ENCODE measurements around the gene AKT1S1.
"Not testable (repeated sequence)": the region's sequence is repeated elsewhere in the genome, so short reads cannot be mapped to it uniquely, and the experiment has no call there.

The AKT1S1 gene

DNA sequence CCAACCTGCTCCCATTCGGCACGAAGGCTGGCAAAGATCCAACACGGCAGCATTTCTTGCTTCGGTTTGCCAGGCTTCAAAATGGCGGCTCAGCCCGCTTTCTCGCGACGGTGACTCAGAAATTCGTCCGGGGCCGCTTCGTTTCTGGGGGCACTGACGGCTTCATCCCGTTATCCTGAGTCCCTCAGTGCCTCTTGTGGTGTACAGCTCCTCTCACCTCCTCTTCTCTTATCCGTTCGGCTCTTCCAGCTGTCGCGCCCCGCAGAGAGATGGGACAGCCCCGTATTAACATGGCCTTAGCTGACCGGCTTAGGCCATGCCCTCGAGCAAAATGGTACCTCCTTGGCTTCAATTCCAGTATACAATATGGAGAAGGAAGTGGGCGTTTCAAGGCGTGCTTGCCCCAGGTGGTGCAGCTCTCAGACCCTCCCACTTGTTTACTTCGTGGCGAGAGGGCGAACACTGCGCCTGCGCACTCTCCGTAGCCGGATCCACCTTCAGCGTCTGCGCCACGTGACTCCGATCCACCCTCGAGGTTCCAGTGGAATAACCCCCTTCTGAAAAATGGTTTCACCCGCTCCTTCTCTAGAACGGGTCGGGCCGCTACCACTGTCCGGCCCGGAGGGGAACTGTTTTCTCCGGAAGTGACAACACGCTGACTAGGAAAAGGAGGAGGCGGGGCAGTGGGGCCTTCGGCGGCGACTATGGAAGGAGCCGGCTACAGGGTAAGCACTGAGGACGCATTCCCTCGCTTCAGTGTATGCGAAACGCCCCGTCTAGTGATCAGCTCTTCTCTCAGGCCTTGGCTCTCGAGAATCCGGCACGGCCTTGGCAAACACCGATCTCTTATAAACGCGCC lies at the start of gene AKT1S1, which contains the start of gene TBC1D17:
AKT1S1 (minus strand) TSS at position 336 of the 859 bp plus-strand sequence. CDS start 4,060 bp downstream, outside the sequence.
TBC1D17 (plus strand) TSS at position 683 of the 859 bp plus-strand sequence; CDS start at position 705, 22 bp downstream.
- peak; percentile 100 for DNase-seq (ENCODE audit: low read depth)

DNA sequence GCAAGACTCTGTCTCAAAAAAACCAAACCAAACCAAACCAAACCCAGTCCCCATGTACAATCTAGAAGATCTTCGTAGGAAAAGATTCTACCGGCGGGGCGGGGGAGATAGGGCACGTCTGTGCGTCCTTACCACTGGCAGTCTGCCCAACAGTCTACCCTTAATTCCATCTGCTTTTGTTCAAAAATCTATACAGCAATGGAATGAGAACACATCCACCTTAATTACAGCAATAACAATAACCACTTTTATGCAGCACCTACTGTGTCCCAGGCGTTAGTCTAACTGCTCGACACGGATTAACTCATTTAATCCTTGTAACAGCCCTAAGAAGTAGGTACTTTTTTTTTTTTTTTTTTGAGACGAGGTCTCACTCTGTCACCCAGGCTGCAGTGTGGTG lies 49.4 kb upstream of the AKT1S1 start:
- DNase-seq (ENCODE audit: low read depth), result no peak

- no peak for DNase-seq (ENCODE audit: low read depth)
Observed at GRCh38 chr19:49925486-49925885, 48.3 kb upstream of the AKT1S1 start.

DNA sequence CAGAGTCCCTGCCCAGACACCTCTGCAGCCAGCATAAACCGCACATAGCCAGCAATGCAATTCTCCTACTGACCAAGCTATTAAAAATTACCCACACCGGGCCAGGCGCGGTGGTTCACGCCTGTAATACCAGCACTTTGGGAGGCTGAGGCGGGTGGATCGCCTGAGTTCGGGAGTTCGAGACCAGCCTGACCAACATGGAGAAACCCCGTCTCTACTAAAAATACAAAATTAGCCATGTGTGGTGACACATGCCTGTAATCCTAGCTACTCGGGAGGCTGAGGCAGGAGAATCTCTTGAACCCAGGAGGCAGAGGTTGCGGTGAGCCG lies 47.7 kb upstream of the AKT1S1 start:
- DNase-seq (ENCODE audit: low read depth), result not testable (repeated sequence)

GRCh38 chr19:49924004-49924880 lies 47.1 kb upstream of the AKT1S1 start:
- DNase-seq (ENCODE audit: low read depth), result no peak

- no peak for DNase-seq (ENCODE audit: low read depth)
Observed at GRCh38 chr19:49923055-49924003, 46.2 kb upstream of the AKT1S1 start.

DNA sequence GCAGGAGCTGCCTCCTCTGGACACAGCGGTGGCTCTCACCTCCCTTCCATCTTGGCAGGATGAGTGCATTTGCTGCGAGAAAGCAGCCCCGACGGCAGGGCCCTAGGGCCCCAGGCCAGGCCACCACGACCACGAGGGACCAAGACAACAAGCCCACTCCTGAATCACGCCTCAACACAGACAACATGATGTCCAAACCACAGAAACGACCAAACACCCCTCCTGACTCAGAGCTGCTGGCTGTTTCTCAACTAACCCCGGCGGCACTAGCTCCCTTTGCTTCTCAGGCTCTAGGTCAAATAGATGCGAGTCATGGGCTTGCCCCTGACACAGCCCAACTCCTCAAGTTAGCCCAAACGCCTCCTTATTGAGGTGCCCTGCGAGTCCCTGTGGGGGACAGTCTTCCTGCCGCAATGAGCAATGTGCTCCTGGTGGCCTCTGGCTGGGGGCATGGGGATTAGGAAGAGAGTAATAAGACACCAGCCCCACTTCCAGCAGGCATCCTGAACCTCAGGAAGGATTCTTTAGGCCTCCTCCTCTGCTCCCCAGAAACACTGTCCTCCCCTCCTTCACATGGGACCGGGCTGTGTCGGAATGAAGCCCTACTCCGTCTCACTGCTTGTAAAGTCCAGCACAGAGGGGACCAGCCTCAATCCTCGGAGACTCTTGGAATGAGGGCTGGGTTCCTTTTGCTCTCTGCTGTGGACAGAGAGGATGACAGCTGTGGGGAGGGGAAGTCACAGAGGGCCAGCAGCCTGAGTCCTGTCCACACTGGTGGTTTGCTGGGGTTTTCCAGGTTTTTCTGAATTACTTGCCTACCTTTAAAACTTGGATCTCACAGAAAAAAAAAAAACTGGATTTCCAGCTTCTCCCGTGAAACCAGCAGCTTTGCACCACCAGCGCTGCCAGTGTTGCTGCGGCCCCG lies 45.0 kb upstream of the AKT1S1 start:
- peak; percentile 54 for DNase-seq (ENCODE audit: low read depth)

- DNase-seq (ENCODE audit: low read depth), result no peak
Observed at GRCh38 chr19:49920624-49921363, 43.6 kb upstream of the AKT1S1 start.

GRCh38 chr19:49918089-49918488 lies 40.9 kb upstream of the AKT1S1 start:
- DNase-seq (ENCODE audit: low read depth), result no peak

DNA sequence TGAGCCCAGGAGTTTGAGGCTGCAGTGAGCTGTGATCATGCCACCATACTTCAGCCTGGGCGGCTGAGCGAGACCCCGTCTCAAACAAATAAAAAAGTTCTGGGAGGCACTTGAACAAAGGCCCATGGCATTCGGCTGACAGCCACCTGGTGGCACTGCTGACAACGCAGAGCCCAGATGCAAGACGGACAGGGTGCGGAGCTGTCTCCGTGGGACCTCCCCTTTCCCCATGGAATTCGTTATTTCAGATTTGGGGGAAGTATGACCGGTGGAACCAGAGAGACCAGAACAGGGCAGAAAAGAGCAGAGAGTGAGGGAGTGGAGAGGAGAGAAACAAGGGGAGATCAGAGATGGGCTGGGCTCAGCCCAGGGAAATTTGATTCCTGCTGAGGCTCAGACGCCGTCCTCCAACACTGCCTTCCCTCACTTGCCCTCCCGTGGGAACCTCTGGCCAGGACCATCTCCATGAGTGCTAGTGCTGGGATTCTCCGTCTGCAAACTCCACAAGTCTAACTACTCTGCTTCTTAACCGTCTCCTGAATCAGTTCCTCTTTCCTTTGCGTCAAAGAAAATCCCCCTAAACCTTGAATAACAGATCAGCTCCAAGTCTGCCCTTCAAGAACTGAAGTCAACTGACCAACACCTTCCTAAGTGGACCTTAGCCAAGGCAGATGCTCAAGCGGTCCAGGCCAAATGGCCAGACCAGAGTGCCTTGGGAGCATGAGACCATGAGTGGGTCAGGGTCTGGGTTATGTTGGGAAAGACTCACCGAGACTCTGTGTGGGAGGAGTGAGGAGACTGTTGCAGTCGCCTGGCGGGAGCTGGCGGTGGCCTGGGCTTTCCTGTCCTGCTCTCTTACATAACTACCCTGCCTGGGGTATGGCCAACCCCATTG lies 39.9 kb upstream of the AKT1S1 start:
- DNase-seq (ENCODE audit: low read depth), result no peak

- DNase-seq (ENCODE audit: low read depth), result no peak
Observed at GRCh38 chr19:49915271-49915670, 38.1 kb upstream of the AKT1S1 start.

DNA sequence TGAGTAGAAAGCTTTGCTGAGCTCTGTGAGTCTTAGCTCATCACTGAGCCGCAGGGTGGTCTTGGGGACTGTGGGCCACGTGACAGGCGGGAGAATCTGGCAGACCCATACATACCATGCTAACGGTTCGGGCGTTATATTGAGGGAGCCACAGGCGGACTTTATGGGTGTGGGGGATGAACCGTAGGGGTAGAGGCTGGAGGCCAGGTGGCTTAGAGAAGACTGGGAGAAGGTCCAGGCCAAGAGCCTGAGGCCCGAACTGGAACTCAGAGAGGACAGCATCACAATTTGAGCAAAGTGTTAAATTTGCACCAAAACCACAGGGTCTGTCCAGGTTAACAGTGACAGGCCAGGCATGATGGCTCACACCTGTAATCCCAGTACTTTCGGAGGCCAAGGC lies 36.6 kb upstream of the AKT1S1 start:
- no peak for DNase-seq (ENCODE audit: low read depth)

DNA sequence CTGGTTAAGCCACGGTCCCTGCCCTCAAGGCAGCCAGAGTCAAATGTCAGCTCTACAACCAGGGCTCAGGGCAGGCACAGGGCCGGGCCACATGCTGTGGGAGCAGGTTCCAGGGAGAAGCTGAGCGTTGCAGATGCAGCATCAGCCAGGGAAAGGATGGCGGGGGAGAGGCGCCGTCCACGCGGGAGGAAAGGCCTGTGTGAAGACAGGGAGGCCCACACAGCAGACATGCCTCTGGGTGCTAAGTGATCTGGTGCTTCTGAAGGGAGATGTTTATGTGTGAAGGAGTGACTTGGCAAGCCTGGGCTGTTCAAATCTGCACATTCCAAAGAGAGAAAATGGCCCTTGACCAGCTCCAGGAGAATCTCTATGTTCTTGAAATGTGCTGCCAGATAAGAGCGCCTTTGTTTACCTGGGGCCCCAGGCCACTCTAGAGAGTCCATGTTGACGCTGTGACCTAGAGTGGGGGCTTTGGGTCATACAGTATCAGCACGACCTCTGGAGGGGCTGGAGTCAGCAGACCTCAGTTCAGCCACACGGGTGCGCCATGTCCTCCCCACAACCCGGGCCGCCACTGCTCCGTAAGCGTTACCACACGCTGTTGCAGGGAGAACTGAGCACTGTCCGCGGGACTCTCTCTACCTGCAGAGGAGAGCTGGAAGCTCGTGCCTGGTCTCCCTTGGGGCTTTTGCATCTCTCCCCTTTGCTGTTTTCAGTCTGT lies 36.0 kb upstream of the AKT1S1 start:
- DNase-seq (ENCODE audit: low read depth), result no peak

- DNase-seq (ENCODE audit: low read depth), result no peak
Observed at GRCh38 chr19:49911381-49912145, 34.4 kb upstream of the AKT1S1 start.

GRCh38 chr19:49910179-49910578 lies 33.0 kb upstream of the AKT1S1 start:
- no peak for DNase-seq (ENCODE audit: low read depth)

DNA sequence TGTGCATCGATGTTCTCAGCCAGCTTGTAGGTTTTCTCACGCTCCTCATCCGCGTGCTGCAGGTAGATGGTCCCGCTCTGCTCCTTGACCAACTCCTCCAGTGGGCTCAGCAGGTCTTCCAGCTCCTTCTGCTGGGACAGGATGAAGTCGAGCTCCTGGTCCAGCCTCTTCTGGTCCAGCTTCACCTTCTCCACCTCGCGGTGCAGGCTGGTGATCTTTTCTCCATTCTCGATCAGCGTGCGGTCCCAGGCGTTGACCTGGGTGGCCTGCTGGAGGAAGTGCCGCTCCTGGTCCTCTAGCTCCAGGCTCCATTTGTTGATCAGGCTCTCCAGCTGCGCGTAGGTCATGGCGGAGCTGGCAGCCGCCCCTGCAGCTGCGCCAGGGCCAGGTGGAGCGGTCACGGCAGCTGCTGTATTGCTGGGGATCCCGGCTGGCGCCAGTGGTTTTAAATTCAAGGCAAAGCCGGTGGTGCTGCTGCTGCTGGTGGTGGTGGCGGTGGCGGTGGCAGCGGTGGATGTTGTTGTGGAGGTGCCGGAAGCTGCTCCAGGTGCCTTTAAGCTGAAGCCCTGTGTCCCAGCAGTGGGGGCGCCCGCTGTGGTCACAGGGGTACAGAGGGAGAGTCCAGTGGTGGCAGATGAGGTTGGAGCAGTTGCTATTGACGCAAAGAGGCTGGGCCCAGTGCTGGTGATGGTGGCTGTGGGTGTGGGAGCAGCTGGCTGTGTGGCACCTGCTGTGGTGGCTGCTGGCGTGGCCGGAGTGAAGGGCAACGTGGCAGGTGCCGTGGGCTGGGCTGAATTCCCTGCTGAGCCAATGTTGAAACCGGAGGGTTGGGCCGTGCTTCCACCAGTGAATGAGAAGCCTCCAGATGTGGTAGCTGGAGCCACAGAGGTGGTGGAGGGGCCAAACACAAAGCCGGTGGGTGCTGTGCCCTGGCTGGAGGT lies 31.6 kb upstream of the AKT1S1 start:
- no peak for DNase-seq (ENCODE audit: low read depth)

Data from fibroblast of gingiva (primary cell).